Inflammatory macrophage treated with lipopolysaccharide for 1 hour (primary cell): ENCODE data around the gene TRIP11.
A peak's percentile ranks its signal among the peaks of the same experiment; 100 is the strongest.

Experiments
- DNase-seq, 2 donors: peaks; one replicate each; pipeline ENCODE4 v3.0.0-alpha.2; 2020 to 2022

The TRIP11 gene

DNA sequence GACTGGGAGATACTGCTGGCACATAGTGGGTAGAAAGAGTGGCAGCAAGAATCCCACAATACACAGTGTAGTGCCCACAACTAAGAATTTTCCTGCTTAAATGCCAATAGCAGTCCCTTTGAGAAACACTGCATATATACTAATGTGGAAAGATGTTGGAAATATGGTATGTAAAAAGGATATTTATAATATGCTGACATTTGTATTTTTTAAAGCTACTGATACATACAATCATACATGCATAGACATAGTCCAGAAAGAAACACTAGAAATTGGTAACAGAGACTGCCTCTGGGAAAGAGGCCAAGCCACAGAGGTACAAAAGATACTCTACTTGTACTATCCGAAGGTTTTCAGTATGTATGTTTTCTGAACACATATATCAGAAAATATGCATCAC, 30.3 kb downstream of the TRIP11 start:
- DNase-seq: no peak

DNA sequence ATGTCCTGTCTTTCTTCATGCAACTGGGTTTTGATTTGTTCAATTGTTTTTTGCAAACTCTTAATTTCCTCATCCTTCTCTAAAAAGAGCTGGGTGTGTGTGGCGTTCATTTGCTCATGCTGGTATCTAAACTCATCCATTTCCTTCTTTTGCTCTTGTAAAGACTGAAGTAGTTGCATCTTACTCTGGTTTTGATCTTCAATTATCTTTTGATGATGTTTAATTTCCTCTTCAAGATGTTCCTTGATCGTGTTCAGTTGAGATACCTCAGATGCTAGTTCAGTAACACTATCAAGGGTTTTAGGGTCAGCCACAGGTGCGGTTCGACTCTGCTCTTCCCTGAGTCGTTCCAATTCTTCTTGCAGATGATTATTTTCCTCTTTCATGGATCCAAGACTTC, 34.8 kb downstream of the TRIP11 start:
- no peak for DNase-seq

- no peak for DNase-seq
Measured at GRCh38 chr14:92004062-92004461, 35.8 kb downstream of the TRIP11 start.

- DNase-seq: no peak
Measured at GRCh38 chr14:91998667-91999570, 40.9 kb downstream of the TRIP11 start.

- DNase-seq: no peak
Measured at GRCh38 chr14:91997492-91997891, 42.4 kb downstream of the TRIP11 start.

- DNase-seq: peak; percentile 36 to 77
Measured at GRCh38 chr14:91996948-91997371, 42.9 kb downstream of the TRIP11 start.

DNA sequence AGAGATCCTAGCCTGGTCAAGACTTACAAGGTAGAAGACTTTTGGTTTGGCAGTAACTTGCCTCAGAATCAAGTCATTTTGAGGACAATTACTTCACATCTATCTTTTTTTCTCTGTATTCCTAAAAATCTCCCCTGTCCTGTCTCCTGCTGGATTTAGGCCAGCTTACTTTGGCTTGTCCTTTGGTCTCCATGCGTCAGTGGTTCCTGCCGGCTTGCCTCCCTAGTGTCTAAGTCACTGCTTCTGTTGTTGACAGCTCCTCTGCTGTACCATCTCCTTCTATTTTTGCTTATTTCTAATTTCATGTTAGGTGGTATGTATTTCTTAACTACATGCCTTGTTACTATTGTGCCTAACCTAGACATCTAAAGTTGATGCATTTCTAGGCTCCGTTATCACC, 52.7 kb downstream of the TRIP11 start:
- no peak for DNase-seq

DNA sequence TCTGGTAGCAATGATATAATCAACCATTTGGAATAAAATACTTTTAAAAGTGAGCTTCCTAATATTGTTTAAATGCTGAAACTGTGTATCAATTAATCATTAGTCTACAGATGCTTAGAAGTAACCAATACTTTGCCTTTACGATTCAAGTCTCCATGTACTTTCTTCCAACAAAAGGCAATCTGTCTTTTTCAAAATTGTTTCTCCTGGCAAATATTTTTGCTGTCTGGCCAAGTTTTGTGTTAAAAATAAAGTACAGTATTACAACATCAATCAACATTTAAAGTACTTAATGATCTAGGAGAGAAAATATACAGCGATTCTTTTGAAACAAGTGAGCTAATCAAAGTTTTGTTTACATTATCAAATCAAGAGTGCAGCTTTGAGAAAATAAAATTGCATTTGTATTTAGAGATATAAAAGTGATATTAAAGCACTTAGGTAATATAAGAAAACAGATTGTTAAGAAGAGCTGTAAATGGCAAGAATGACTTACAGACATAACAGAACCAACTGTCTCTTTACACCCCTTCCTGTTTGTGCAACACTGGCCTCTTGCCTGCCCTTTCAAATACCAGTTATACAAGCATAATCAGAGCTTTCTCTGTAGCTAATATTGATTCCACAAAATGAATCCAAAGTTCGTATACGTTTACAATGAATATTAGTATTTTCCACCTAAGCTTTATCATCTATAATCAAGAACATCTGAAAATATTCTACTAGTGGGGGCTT, 54.2 kb downstream of the TRIP11 start:
- DNase-seq: peak in 1 of 2 donors; percentile 12

- DNase-seq: peak in 1 of 2 donors; percentile 3
Measured at GRCh38 chr14:91985008-91985407, 54.9 kb downstream of the TRIP11 start.

DNA sequence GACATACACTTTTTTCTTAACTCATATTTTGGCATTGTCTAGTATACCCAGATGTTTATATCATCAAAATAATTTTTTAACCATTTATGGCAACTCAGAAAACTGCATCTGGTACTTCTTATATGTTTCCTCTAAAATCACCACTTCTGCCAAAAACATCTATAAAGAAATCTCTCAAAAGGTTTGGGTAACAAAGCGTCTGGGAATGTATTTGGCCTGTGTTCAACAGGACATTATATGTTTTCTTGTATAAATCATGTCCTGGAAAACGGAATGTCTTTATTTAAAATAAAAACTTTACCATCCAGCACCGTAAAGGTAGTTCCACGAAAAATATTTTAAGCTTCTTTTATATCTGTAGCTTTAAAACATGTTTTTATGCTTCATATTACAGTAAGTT, 56.3 kb downstream of the TRIP11 start:
- DNase-seq: no peak

- peak; percentile 75 to 95 for DNase-seq
Measured at GRCh38 chr14:91980157-91980556, 59.7 kb downstream of the TRIP11 start.

GRCh38 chr14:91977884-91978283, 62.0 kb downstream of the TRIP11 start:
- DNase-seq: no peak

DNA sequence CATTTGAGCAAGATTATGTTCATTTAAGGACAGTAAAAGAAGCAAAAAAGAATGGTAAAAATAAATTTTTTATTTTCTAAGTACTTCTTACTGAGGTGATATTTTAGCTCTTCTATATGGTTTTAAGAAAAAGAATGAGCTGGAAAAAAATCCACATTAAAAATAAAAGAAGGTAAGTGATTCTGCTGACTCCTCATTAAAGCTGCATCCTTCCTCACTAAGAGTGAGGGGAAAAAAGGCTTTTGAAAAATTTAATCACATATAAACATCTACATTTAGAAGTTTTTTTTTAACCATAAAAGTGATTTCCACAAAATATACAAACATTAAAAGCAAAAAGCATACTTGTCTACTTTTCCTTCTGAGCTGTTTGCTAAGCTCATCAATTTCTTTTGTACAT, 64.1 kb downstream of the TRIP11 start:
- DNase-seq: no peak

DNA sequence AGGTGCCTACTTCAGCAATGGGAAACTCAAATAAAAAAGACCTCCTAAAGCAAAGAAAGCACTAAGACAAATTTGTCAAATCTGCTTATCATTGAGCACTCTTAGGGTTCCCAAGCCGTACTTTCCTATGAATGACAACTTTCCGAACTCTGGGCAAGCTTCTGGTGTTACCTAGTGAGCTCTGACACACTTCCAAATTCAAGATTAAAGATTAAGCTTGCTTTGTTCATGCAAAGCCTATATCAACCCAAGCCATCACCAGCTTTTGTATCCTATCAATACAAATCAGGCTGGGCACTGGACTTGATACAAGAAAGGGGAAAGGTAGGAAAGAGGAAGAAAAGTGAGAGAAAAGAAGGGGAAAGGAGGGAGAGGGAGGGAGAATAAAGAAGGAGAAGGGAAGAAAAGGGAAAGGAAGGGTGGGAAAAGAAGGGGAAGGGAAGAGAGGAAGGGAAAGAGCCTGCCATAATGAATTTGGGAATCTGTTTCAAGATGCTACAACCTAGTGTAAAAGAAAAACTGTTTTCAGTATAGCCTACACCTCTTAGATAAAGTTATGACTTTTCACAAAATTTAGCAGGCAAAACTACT, 68.6 kb downstream of the TRIP11 start:
- DNase-seq: no peak

DNA sequence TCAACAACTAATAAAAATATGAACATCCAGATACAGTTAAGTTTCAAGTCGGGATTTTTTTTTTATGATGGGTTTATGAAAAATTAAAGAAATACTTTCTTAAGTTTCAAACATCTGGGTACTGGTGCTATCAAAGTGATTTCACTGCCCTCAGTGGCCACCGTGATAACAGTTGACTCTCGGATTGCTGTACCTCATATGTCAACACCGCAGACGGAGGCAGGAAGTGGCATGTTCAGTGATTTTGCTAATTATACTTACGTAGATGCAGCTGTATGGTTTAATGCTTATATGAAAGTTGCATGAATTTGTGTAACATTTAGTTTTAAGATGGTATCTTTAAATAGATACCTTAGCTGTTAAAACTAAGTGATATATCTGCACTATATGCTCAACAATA, 71.6 kb downstream of the TRIP11 start:
- DNase-seq: no peak

DNA sequence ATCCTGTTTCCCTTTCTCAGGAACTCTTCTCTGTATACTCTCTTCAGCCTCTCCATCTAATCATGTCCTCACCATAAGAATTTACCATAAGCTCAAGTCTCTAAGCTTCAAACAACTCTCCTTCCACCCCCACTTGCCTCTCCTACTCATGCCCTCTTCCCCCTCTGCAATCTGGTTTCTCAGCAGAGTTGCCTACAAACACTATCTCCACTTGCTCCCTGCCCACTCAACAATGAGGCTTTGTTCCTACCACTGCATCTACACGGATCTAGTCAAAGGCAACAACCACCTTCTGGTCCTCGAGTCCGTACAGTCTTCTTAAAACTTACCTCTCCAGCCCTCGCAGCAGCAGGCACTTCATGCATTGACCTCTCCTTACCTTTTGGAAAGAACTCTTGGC, 75.1 kb downstream of the TRIP11 start:
- DNase-seq: no peak

- DNase-seq: no peak
Measured at GRCh38 chr14:91964011-91964410, 75.8 kb downstream of the TRIP11 start.

DNA sequence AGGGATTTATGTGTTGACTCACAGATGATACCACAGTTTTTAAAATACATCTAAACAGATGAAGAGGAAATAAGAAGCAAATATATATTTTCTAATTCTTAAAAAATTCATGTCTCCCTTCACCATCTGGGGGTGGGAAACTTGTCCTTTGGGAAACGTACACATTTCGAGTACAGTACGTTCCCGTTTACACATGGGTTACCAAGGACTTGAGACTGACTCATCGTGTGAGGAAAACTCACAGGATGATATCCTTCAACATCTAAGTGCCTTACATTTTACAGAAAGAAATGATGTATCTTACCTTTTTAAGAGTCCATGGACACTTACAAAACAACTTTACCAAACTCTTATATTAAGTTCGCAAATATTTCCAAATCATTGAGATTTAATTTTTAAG, 76.4 kb downstream of the TRIP11 start:
- no peak for DNase-seq

DNA sequence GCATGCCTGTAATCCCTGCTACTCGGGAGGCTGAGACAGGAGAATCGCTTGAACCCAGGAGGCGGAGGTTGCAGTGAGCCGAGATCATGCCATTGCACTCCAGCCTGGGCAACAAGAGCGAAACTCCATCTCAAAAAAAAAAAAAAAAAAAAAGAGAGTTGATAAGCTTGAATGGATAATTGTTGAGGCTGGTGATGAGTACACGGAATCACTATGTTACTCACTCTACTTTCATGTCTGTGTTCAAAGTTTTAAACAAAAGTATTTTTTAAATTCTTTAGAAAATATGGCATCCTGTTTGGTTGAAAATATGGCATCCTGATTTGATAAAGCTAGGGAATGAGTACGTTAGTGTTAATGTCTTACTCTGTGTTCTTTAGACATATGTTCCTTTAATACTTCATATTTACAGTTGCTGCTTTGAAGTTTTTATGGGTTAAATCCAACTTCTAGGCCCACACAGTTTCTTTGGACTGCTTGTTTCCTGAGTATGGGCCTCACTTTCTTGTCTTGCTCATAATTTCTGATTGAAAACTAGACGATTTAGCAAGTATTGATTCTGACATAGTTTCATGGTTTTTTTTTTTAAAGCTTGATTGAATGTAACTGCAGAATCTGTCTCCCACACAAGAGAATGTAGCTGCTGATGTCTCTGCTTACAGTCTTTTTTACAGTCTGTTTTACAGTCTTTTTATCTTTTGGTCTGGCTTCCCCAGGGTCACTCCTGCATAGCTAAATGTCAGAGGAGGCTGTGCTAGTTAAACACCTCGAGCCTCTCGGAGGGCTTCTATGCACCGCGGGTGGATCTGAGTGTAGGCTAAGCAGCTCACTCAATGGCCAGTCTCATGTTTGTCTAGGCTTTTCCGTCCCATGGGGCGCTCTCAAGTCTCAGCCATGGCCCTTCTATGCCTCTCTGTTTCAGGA, 78.3 kb downstream of the TRIP11 start:
- DNase-seq: no peak

- DNase-seq: no peak
Measured at GRCh38 chr14:91957876-91958313, 82.0 kb downstream of the TRIP11 start.

DNA sequence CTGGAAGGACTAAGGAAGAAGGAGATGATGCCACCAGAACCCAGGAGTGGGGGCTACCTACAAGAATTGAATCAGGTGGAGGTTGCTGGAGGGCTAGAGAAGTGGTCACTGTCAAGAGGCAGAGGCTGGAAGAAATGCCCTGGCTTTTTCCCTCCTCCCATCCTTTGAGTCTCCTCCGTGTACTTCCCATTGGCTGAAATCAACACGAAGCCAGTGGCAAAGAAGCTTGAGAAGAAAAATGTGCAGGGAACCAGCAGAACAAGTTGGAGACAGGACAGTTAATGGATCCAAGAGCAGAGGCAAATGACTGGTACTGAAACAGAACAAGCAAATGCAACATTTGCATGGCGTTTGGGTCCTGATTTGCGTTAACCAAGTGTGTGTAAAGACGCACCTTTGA, 83.2 kb downstream of the TRIP11 start:
- no peak for DNase-seq

- no peak for DNase-seq
Measured at GRCh38 chr14:91955168-91955567, 84.7 kb downstream of the TRIP11 start.
